ENCODE data around the gene PSMB7. TPM values are rescaled to one million over a fixed set of nuclear protein-coding genes. Genes with fewer than 3 reads are reported as not detected.

Gene PSMB7
- total RNA-seq, 1 donor from 2014 or later, result 193 TPM

DNA sequence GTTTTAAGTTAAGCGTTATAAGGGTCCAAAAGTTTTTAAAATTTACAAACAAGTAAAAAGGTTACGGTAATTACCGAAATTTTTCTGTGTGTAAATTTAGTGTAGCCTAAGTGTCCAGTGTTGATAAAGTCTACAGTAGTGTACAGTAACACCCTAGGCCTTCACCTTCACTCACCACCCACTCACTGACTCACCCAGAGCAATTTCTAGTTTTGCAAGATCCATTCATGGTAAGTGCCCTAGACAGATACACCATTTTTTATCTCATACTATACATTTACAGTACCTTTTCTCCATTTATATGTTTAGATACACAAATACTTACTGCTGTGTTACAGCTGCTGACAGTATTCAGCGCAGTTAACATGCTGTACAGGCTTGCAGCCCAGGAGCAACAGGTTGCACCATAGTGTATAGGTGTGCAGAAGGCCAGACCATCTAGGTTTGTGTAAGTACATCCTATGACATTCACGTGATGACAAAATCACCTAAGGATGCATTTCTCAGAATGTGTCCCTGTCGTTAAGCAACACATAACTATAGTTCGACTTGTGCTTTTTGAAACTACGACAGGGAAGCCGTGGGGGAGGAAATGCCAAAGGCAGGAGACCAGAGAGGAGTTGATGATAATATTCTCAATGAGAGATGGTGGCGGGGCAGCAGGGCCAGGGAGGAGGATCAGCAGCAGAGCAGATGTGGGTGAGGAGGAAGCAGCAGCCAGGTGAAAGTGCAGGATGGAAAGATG is 48.6 kb downstream of the PSMB7 start:
- DNase-seq (ENCODE audit: low read depth), result no peak
- no peak overlapping the region for H3K4me3 ChIP-seq (ENCODE audit: low read depth, low read length)
- TF ChIP-seq, protein P1, sequence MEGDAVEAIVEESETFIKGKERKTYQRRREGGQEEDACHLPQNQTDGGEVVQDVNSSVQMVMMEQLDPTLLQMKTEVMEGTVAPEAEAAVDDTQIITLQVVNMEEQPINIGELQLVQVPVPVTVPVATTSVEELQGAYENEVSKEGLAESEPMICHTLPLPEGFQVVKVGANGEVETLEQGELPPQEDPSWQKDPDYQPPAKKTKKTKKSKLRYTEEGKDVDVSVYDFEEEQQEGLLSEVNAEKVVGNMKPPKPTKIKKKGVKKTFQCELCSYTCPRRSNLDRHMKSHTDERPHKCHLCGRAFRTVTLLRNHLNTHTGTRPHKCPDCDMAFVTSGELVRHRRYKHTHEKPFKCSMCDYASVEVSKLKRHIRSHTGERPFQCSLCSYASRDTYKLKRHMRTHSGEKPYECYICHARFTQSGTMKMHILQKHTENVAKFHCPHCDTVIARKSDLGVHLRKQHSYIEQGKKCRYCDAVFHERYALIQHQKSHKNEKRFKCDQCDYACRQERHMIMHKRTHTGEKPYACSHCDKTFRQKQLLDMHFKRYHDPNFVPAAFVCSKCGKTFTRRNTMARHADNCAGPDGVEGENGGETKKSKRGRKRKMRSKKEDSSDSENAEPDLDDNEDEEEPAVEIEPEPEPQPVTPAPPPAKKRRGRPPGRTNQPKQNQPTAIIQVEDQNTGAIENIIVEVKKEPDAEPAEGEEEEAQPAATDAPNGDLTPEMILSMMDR (conservative IDR thresholded peaks at IDR 0.05; ENCODE audit: low read depth, low read length), result no peak

GRCh38 chr9:124365036-124365435 is 50.2 kb downstream of the PSMB7 start:
- TF ChIP-seq, protein P1 (conservative IDR thresholded peaks at IDR 0.05; ENCODE audit: low read depth, low read length), result no peak

GRCh38 chr9:124364141-124364540 is 51.1 kb downstream of the PSMB7 start:
- no peak for DNase-seq (ENCODE audit: low read depth)
- TF ChIP-seq, protein P1 (conservative IDR thresholded peaks at IDR 0.05; ENCODE audit: low read depth, low read length), result no peak
- H3K4me3 ChIP-seq (ENCODE audit: low read depth, low read length), result no peak overlapping the region

More at GRCh38 chr9:124365036-124365435, 50.2 kb downstream of the PSMB7 start:
- DNase-seq (ENCODE audit: low read depth), result no peak
- no peak overlapping the region for H3K4me3 ChIP-seq (ENCODE audit: low read depth, low read length)

DNA sequence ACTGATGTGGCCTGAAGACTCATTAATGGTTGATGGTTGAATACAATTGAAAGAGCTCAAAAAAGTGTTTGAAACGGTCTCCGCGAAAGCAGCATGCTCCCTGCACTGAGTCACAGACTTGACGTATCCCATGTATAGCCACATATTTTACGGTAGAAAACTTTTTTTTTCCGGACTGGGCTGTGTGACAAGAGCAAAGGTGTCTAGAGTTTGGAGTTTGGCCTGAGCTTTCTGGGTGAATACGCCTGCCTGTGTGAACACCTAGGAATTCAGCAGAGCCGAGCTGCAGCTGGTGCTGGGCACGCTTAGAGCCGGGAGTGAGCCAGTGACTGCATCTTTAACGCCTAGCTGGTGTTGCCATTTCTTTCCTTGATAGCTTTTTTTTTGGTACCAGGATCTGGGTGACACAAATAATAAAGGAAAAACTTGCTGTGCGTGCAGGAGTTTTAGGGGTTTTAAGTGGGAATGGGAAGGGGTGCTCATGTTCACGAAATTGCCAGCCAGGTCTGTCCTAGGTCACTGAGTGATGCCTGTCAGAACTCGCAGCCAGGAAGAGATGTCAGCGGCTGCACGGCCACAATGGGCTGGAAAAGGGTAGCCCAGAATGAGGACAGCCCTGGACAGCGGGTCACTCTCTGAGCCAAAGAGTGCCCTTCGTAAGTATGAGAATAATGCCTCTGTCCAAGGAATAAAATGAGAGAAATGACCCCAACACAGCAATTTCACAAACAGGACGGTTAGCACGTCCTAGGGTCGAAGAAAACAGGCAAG is 51.7 kb downstream of the PSMB7 start:
- no peak overlapping the region for H3K4me3 ChIP-seq (ENCODE audit: low read depth, low read length)
- DNase-seq (ENCODE audit: low read depth), result peak; percentile 55
- TF ChIP-seq, protein P1 (conservative IDR thresholded peaks at IDR 0.05; ENCODE audit: low read depth, low read length), result no peak

DNA sequence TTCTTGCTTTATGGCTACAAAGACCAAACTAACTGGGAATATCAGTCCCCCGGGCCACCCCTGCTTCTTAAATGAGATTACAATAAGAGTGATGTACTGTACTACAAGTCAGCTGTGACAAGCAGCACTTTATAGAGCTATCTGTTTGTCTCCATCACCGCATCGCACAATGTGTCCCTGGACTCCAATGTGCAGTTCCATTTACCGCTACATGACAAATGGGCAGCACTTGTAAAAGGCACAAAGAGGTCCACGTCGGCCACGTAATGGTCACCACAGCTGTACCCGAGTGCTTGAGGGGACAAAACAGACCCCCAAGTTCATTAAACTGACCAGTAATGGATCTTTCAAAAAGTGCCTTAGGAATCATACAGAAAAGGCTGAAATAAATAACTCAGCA is 54.1 kb downstream of the PSMB7 start:
- DNase-seq (ENCODE audit: low read depth), result no peak
- TF ChIP-seq, protein P1 (conservative IDR thresholded peaks at IDR 0.05; ENCODE audit: low read depth, low read length), result no peak
- H3K4me3 ChIP-seq (ENCODE audit: low read depth, low read length), result no peak overlapping the region

DNA sequence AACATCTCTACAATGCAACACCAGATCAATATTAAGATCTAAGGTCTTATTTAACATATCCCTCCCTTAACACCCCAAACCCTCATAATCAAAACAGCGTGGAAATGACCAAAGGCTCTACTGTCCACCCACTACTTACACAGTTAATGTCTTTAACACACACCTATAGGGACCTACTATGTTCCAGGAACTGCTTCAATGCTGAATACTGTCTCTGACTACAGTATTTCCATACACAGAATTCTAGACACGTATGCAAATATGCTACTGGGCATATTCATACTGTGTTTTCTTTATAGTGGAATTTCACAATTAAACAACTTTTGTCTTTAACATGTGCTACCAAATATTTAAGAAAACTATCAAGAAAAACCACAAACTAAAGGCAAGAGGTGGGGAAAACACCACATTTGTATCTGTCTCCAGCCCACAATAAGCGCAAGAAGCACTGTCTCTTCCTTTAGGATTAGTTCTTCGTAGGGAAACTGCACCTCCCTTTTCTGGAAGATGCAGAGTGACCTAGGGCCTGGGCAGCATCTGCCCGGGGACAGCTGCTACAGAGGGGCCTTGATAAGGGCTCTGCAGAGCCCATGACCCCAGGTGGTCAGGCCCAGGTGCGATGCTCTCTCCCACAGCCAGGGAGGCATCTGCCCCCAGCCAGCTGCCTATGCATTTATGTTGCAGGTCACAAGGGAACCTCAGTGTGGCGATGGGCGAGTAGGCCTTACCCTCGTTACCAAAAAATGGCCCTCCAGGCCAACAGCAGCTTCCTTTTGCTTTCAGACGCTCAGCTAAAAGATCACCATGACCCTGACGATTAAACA is 55.2 kb downstream of the PSMB7 start:
- no peak for DNase-seq (ENCODE audit: low read depth)
- H3K4me3 ChIP-seq (ENCODE audit: low read depth, low read length), result no peak overlapping the region
- TF ChIP-seq, protein P1 (conservative IDR thresholded peaks at IDR 0.05; ENCODE audit: low read depth, low read length), result no peak
